ENCODE measurements around the gene TAS2R43.

GRCh38 chr12:11067514-11067913 is 24.6 kb downstream of the TAS2R43 start:
- TF ChIP-seq CTCF (IDR thresholded peaks at IDR 0.05) = no peak
- TF ChIP-seq POLR2A (IDR thresholded peaks at IDR 0.05) = no peak
